Measurements from ENCODE around the gene LRRC8C.

The LRRC8C gene

GRCh38 chr1:89708751-89709375 lies 75.9 kb downstream of the LRRC8C start:
- no peak for DNase-seq

DNA sequence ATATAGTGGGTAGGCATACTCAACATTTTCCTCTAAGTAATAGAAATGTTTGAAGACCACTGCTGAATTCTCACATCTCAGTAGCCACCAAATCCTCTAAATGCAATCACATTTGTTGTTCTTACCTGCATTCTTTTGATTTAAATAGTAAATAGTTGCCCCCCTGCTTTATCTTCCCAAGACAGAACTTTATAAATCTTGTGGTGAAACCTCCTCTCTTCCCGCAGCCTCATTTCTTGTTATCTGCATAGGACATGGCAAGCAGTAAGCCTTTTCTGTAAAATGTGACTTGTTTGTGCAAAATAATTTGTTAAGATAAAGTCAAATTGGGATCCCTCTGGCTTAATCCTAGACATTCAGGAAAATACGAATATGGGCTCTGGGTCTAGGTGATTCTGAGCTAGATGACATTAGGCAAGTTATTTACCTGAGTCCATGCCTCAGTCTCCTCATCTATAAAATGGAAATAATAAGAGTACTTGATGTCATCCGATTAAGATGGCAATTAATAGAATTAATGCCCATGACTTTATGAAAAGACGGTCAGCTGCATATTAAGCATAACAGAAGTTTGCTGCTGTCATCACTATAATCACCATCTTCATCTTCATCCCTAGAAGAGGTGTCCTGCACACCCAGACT lies 77.7 kb downstream of the LRRC8C start:
- DNase-seq, result no peak

- DNase-seq, result no peak
Observed at GRCh38 chr1:89711140-89711778, 78.3 kb downstream of the LRRC8C start.

- no peak for DNase-seq
Observed at GRCh38 chr1:89712420-89712819, 79.5 kb downstream of the LRRC8C start.

DNA sequence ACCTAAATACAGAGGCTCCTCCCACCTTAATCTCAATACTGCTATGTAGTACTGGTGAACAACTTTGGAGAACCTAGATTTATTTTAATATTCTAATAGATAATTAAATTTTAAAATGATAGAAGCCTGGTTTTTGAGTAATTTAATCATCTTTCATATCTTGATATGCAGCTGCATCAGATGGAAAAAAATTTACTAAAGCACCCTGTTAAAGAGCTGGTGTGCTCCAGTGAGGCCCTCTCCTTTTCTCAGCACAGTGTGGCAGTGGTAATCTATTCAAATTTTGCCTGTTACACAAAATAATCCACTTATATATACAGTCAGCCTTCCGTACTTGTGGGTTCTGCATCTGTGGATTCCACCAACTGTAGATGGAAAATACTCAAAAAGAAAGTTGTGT lies 82.8 kb downstream of the LRRC8C start:
- no peak for DNase-seq

- DNase-seq, result peak in 1 of 2 experiments; percentile 24
Observed at GRCh38 chr1:89719502-89720306, 86.8 kb downstream of the LRRC8C start.

DNA sequence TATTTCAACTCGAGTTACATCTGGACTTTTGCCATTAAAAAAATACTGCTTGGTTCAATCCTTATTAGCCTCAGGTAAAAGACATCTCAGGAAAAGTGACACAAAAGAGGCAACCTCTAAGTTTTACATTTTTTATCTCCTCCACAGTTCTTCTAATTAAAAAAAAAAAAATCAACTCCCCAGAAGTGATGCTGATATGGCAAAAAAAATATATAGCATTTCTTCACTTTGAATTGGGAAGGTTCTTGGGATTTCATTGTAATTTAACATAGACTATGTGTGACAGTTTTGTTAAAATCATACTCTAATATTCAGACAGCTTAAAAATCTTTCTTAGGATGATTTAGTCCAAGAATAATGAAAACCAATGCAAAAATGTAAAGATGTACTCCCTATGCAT lies 87.9 kb downstream of the LRRC8C start:
- DNase-seq, result no peak

- no peak for DNase-seq
Observed at GRCh38 chr1:89721351-89721750, 88.4 kb downstream of the LRRC8C start.

DNA sequence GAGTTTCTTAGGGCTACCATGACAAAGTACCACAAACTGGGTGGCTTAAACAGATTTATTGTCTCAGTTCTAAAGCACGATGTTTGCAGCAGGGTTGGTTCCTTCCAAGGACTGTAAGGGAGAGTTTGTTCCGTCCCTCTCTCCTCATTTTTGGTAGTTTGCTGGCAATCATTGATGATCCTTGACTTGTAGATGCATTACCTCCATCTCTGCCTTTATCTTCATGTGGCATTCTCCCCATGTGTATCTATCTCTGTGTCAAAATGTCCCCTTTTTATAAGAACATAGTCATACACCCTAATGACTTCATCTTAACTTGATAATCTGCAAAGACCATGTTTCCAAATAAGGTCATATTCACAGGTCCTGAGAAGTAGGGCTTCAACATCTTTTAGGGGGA lies 90.2 kb downstream of the LRRC8C start:
- no peak for DNase-seq

- no peak for DNase-seq
Observed at GRCh38 chr1:89723863-89724262, 90.9 kb downstream of the LRRC8C start.

GRCh38 chr1:89724369-89725010 lies 91.6 kb downstream of the LRRC8C start:
- no peak for DNase-seq

DNA sequence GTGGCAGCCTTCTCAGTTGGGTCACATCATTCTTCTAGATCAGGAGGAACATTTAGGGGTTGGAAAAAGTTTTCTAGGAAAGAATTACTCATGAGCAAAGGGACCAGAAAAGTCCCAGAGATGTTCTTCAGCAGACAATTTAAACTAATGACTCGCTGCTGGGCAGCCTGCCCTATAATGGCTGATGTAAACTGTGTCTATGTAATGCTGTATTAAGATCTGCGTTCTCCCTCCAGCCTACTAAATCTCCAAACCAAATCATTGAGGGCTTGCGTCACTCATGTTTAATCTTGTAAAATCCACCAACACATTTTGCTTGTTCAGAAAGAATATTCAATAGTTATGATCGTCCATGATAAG lies 92.1 kb downstream of the LRRC8C start:
- DNase-seq, result no peak

GRCh38 chr1:89725631-89726030 lies 92.7 kb downstream of the LRRC8C start:
- DNase-seq, result no peak

- no peak for DNase-seq
Observed at GRCh38 chr1:89727517-89728312, 94.8 kb downstream of the LRRC8C start.

GRCh38 chr1:89728381-89728780 lies 95.5 kb downstream of the LRRC8C start:
- no peak for DNase-seq

DNA sequence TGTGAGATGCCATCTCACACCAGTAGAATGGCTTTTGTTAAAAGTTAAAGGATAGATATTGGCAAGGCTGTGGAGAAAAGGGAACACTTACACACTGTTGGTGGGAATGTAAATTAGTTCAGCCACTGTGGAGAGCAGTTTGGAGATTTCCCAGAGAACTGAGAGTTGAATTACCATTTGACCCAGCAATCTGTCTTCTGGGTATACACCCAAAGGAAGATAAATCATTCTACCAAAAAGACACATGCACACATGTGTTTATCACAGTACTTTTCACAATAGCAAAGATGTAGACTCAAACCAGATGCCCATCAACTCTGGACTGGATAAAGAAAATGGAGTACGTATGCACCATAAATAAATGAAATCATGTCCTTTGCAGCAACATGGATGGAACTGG lies 99.3 kb downstream of the LRRC8C start:
- no peak for DNase-seq

DNA sequence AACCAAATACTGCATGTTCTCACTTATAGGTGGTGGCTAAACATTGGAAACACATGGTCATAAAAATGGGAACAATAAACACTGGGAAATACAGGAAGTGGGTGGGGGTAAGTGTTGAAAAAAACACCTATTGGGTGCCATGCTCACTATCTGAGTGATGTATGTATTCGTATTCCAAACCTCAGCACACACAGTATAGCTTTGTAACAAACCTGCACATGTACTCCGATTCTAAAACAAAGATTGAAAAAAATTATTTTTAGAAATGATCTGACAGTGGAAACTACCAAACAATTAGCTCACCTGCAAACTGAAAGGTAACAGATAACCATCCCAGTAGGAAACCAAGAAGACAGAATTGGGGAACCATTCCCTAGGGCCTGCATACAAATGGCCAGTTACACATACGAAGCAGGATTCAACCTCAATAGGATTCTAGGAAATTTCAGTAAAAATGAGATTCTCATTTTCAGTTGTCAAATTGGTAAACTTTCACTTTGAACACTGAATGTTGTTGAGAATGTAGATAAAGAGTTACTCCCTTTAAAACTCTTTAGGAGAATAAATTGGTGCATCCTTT lies 99.8 kb downstream of the LRRC8C start:
- no peak for DNase-seq

DNA sequence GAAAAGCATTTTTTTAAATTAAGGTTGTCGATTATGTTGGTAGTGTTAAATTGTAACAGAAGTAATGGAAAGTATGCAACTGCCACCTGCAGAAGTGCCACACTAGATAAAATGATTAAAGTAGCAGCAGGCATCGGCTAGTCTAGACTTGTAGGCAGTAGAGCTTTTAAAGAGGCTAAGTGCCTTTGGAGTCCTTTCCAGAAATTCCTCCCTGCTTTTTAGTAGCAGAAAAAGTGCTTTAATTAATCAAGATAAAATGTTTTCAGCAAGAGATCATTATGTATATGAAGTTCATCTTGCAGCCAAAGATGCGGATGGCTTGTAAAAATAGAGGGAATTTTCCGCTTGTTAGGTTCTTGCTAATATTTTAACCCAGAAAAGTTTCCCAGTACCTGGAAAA lies 100.8 kb downstream of the LRRC8C start:
- no peak for DNase-seq

DNA sequence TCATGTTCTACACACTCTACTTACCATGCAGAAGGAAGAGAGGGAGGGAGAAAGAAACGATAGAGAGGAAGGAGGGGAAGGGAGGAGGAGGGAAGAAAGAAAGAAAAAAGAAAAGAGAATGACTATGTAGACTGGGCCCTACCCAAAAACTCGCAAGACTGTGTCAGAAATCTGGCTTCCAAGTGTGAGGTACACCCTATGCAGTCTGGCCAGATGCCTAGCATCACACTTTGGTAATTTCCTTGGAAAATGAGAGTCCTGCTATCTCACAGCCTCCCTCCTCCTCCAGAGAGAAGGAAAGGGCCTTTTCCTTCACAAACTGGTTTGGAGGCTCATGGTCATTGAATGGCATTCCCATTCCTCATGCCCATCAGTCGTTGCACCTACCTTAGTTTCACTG lies 101.5 kb downstream of the LRRC8C start:
- no peak for DNase-seq

- DNase-seq, result no peak
Observed at GRCh38 chr1:89735479-89735878, 102.6 kb downstream of the LRRC8C start.

DNA sequence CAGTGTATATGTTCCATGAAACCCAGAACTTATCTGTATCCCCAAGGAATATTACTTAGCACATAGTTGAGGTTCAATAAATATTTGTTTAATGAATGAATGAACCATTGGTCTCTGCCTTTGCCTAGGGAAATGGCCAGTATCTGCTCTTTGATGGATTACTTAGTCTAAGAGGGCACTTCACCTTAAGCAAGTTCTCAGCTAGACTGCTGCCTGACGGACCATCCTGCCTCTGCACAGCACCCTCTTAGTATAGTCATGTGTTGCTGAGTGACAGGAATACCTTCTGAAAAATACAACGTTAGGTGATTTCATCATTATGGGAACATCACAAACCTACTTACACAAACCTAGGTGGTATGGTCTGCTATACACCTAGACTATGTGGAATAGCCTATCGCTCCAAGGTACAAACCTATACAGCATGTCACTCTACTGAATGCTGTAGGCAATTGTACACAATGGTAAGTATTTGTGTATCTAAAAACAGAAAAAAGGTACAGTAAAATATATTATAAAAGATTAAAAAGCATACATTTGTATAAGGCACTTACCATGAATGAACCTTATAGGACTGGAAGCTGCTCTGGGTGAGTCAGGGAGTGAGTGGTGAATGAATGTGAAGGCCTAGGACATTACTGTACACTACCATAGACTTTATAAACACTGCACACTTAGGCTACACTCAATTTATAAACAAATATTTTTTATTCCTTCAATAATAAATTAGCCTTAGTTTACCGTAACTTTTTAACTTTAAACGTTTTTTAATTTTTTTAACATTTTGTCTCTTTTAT lies 104.2 kb downstream of the LRRC8C start:
- DNase-seq, result no peak

Data from NCI-H524 (cell line).